GM12891 (cell line): ENCODE measurements around the gene MRPL44.

Experiments used
- POLR2A ChIP-seq: IDR thresholded peaks from 2 replicates; pipeline ENCODE4 v1.6.1; 2011; ENCODE audit warnings: low read depth, low read length, control low read depth
- TAF1 ChIP-seq: IDR thresholded peaks from 2 replicates; pipeline ENCODE4 v1.6.1; 2011; ENCODE audit warnings: low read depth, low read length, control low read depth

GRCh38 chr2:223908304-223908998 is 48.8 kb upstream of the MRPL44 start:
- TF ChIP-seq POLR2A (no peak), TAF1 (no peak)
